HepG2 (cell line): ENCODE results near the gene NAGS. TPM values are rescaled to one million over a fixed set of nuclear protein-coding genes. Genes with fewer than 3 reads are reported as not detected.

ENCODE experiments used
- ATAC-seq: fragments of 200-7000 bp; cut with Tn5 transposase; 3 replicates; pipeline ENCODE4 v1.9.1; 2020; ENCODE audit warnings: mild to moderate bottlenecking, moderate library complexity
- BruUV-seq: library from RNA; stranded (reverse); fragments of 400-500 nt; replicated peaks from 2 replicates; lab custom pipeline; 2021; lab: Mats Ljungman, UMichigan
- CTCF ChIA-PET: fragments of 300-600 bp; formaldehyde crosslinking; extraction: SDS; loops from one replicate; lab custom pipeline; 2021; ENCODE audit warnings: low total read pairs, inconsistent platforms, low intra/inter-chr PET ratio; lab: Yijun Ruan, JAX
- POLR2A ChIA-PET: fragments of 350-600 bp; sonication (Branson Sonifier 250); formaldehyde crosslinking; loops from one replicate; lab custom pipeline; 2020; ENCODE audit warnings: antibody characterized with exemption, inconsistent platforms; lab: Yijun Ruan, JAX
- DNase-seq: peaks from one replicate; pipeline ENCODE4 v3.0.0-alpha.2; 2015; ENCODE audit warnings: low spot score
- FAIRE-seq: peaks from 3 replicates; lab custom pipeline; 2011; peaks lifted over from hg19 to GRCh38; lab: Jason Lieb, UNC
- H2AFZ ChIP-seq: one replicate; pipeline ENCODE4 v1.6.1; 2011; ENCODE audit warnings: low read length, inconsistent platforms
- H3K27ac ChIP-seq: fragments of 300-600 bp; 3 replicates; pipeline ENCODE4 v1.8.0; 2011; ENCODE audit warnings: mixed run types, mild to moderate bottlenecking, mixed read lengths, low read length, inconsistent platforms; ENCODE audit not compliant: insufficient read depth; ENCODE audit errors: extremely low read length
- H3K27me3 ChIP-seq, 2 experiments: fragments of 200-600 bp in 1 of 2; 2 replicates in 1 of 2; 3 replicates in 1 of 2; pipeline versions ENCODE4 v1.6.0 to v1.8.0; 2011; ENCODE audit warnings: low read length in 2 of 2, mild to moderate bottlenecking in 2 of 2, moderate library complexity in 2 of 2, inconsistent platforms in 1 of 2; ENCODE audit not compliant: insufficient read depth in 2 of 2, control insufficient read depth in 1 of 2
- H3K36me3 ChIP-seq, 2 experiments: fragments of 200-600 bp in 1 of 2; replicated peaks in 1 of 2; 2 replicates in 1 of 2; 3 replicates in 1 of 2; pipeline versions ENCODE4 v1.5.1 to v1.8.0; 2011; ENCODE audit warnings: low read length in 2 of 2, inconsistent platforms in 1 of 2; ENCODE audit not compliant: insufficient read depth in 2 of 2, control insufficient read depth in 1 of 2
- H3K4me1 ChIP-seq: 2 replicates; pipeline ENCODE4 v1.5.1; 2012; ENCODE audit warnings: low read length, inconsistent platforms; ENCODE audit not compliant: insufficient read depth
- H3K4me2 ChIP-seq: 2 replicates; pipeline ENCODE4 v1.6.0; 2011; ENCODE audit warnings: low read depth, low read length, inconsistent platforms
- H3K4me3 ChIP-seq, 3 experiments: fragments of 200-600 bp in 1 of 3; sonication (generic), shearing (Covaris generic) in 1 of 3; replicated peaks in 1 of 3; 2 replicates each; pipeline ENCODE4 v1.5.1; 2011 to 2016; ENCODE audit warnings: low read length in 3 of 3, inconsistent platforms in 2 of 3, low read depth in 2 of 3, mild to moderate bottlenecking in 2 of 3, control low read depth in 1 of 3, mixed read lengths in 1 of 3; ENCODE audit not compliant: insufficient read depth in 1 of 3
- H3K79me2 ChIP-seq: one replicate; pipeline ENCODE4 v1.6.1; 2011; ENCODE audit warnings: low read length, inconsistent platforms; ENCODE audit not compliant: insufficient read depth
- H3K9ac ChIP-seq: 2 replicates; pipeline ENCODE4 v1.6.0; 2011; ENCODE audit warnings: mild to moderate bottlenecking, low read depth, low read length, inconsistent platforms; ENCODE audit not compliant: insufficient read depth
- H3K9me3 ChIP-seq: 2 replicates; pipeline ENCODE4 v1.5.1; 2012; ENCODE audit warnings: mild to moderate bottlenecking, low read length
- H4K20me1 ChIP-seq: 2 replicates; pipeline ENCODE4 v1.6.0; 2011; ENCODE audit warnings: inconsistent platforms, mild to moderate bottlenecking, low read length, moderate library complexity; ENCODE audit not compliant: insufficient read depth
- BORCS8-MEF2B ChIP-seq: sonication (generic); formaldehyde crosslinking; IDR thresholded peaks from 2 replicates; pipeline ENCODE4 v1.8.0; 2022; ENCODE audit warnings: mild to moderate bottlenecking, missing genetic modification reagents
- KLF12 ChIP-seq: sonication (generic); formaldehyde crosslinking; IDR thresholded peaks from 2 replicates; pipeline ENCODE4 v1.4.0; 2020; ENCODE audit warnings: missing genetic modification reagents, borderline replicate concordance
- PITX1 ChIP-seq: sonication (generic); formaldehyde crosslinking; IDR thresholded peaks from 2 replicates; pipeline ENCODE4 v1.5.1; 2020; ENCODE audit warnings: mild to moderate bottlenecking, missing genetic modification reagents
- PRMT3 ChIP-seq: sonication (generic); formaldehyde crosslinking; IDR thresholded peaks from 2 replicates; pipeline ENCODE4 v1.8.1; 2022; ENCODE audit warnings: low read depth, mild to moderate bottlenecking, moderate library complexity, missing genetic modification reagents, borderline replicate concordance
- RBFOX2 ChIP-seq: fragments of 200-400 bp; formaldehyde crosslinking; IDR thresholded peaks from 2 replicates; pipeline ENCODE4 v1.6.1; 2017; ENCODE audit warnings: low read depth, mild to moderate bottlenecking, low read length
- RCOR2 ChIP-seq: IDR thresholded peaks from 2 replicates; pipeline ENCODE4 v1.6.1; 2016; ENCODE audit warnings: missing biosample characterization, missing genetic modification reagents
- SP1 ChIP-seq, 2 experiments: fragments of 450-650 bp in 1 of 2; sonication (generic) in 1 of 2; formaldehyde crosslinking in 1 of 2; IDR thresholded peaks; 2 replicates each; pipeline versions ENCODE4 v1.4.0 to v1.6.1; 2016 to 2020; ENCODE audit warnings: missing genetic modification reagents in 1 of 2
- ZBTB38 ChIP-seq: sonication (generic); formaldehyde crosslinking; IDR thresholded peaks from 2 replicates; pipeline ENCODE4 v1.5.1; 2020; ENCODE audit warnings: mild to moderate bottlenecking, missing genetic modification reagents
- ZKSCAN5 ChIP-seq: sonication (generic); formaldehyde crosslinking; IDR thresholded peaks from 2 replicates; pipeline ENCODE4 v1.5.1; 2020; ENCODE audit warnings: mild to moderate bottlenecking, missing genetic modification reagents
- ZNF225 ChIP-seq: sonication (generic); formaldehyde crosslinking; IDR thresholded peaks from 2 replicates; pipeline ENCODE4 v1.4.0; 2020; ENCODE audit warnings: mild to moderate bottlenecking, missing genetic modification reagents
- ZNF326 ChIP-seq: sonication (generic); formaldehyde crosslinking; IDR thresholded peaks from 2 replicates; pipeline ENCODE4 v1.4.0; 2020; ENCODE audit warnings: missing genetic modification reagents, borderline replicate concordance
- WGBS: methylation state at CpG from one replicate; pipeline ENCODE4 v1.1.6; 2017; ENCODE audit warnings: low lambda C conversion rate; 5-methylcytosine and 5-hydroxymethylcytosine counted together
- in situ Hi-C: cut with HindIII; loops from 2 replicates; pipeline ENCODE4 v1.10.0; 2017; ENCODE audit warnings: low pct_unique_long_range_greater_than_20kb; ENCODE audit not compliant: extremely low pct_ligation_motif_present
- intact Hi-C: fragments of 100-400 bp; cut with micrococcal nuclease; formaldehyde crosslinking; loops from one replicate; pipeline ENCODE4 v1.10.0; 2022; ENCODE audit not compliant: unreplicated experiment
- polyA plus RNA-seq, 8 experiments: library from polyadenylated mRNA; depleted of rRNA in 3 of 8; stranded (reverse) in 7 of 8; unstranded in 1 of 8; fragments of >200 nt; fragmentation: Illumina TruSeq in 4 of 8; extraction: Trizol in 4 of 8; gene quantifications; 2 replicates each; pipeline versions ENCODE4 v1.2.1 to v1.2.3, GENCODE V29; 2011 to 2016; ENCODE audit warnings: low read depth in 4 of 8, missing spikeins in 1 of 8, mixed read lengths in 1 of 8; ENCODE audit not compliant: insufficient read depth in 1 of 8
- total RNA-seq, 5 experiments: library from RNA; depleted of rRNA; stranded (reverse); fragments of >200 nt; fragmentation: Illumina TruSeq; extraction: Trizol; gene quantifications; 2 replicates each; pipeline ENCODE4 v1.2.3, GENCODE V29; 2016; ENCODE audit warnings: low read depth in 1 of 5
- TF ChIP-seq, protein P1 (sequence below): sonication (generic); formaldehyde crosslinking; IDR thresholded peaks from 2 replicates; pipeline ENCODE4 v1.5.1; 2020; ENCODE audit warnings: missing genetic modification reagents, mild to moderate bottlenecking, borderline replicate concordance
- TF ChIP-seq, protein P2 (sequence below): sonication (generic); formaldehyde crosslinking; IDR thresholded peaks from 2 replicates; pipeline ENCODE4 v1.9.0; 2022; ENCODE audit warnings: missing genetic modification reagents, mild to moderate bottlenecking, borderline replicate concordance
- TF ChIP-seq, protein P3 (sequence below): sonication (generic); formaldehyde crosslinking; IDR thresholded peaks from 2 replicates; pipeline ENCODE4 v1.5.0; 2020; ENCODE audit warnings: mild to moderate bottlenecking, missing genetic modification reagents, moderate library complexity

The NAGS gene
- total and polyA plus RNA-seq, 2 of the 13 experiments (the other 11 are each of a cell fraction or from before 2014, with no cell fraction given), result 4.3 to 5.1 TPM

DNA sequence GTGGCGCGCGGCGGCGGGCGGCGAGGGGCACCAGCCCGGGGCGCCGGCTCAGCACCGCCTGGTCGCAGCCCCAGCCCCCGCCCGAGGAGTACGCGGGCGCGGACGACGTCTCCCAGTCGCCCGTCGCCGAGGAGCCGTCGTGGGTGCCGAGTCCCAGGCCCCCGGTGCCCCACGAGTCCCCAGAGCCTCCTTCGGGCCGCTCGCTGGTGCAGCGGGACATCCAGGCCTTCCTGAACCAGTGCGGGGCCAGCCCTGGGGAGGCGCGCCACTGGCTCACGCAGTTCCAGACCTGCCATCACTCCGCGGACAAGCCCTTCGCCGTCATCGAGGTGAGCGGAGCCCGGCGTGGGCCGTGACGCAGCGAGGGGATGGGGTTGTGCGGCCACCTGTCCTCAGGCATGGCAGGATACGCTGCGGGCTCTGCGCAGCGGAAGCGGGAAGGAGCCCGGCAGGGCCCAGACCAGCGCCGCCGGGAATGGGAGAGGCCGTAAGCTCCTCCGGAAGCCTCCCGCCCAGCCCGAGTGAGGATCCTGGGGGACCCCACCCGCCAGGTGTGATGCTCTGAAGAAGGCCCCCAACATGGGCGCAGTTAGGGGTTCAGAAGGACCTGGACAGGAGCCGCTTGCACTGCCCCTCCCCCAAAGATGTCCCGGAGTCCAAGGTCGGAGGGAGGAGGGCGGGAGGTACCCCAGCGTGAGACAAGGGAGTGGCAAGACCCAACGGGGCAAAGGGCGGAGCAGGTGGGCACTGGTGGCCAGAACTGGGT lies 522 bp downstream of the NAGS start (continued):
- no peak for TF ChIP-seq SP1 (IDR thresholded peaks at IDR 0.05)
- TF ChIP-seq SP1 (CRISPR knock-in tag; IDR thresholded peaks at IDR 0.05), result no peak
- TF ChIP-seq, protein P1, sequence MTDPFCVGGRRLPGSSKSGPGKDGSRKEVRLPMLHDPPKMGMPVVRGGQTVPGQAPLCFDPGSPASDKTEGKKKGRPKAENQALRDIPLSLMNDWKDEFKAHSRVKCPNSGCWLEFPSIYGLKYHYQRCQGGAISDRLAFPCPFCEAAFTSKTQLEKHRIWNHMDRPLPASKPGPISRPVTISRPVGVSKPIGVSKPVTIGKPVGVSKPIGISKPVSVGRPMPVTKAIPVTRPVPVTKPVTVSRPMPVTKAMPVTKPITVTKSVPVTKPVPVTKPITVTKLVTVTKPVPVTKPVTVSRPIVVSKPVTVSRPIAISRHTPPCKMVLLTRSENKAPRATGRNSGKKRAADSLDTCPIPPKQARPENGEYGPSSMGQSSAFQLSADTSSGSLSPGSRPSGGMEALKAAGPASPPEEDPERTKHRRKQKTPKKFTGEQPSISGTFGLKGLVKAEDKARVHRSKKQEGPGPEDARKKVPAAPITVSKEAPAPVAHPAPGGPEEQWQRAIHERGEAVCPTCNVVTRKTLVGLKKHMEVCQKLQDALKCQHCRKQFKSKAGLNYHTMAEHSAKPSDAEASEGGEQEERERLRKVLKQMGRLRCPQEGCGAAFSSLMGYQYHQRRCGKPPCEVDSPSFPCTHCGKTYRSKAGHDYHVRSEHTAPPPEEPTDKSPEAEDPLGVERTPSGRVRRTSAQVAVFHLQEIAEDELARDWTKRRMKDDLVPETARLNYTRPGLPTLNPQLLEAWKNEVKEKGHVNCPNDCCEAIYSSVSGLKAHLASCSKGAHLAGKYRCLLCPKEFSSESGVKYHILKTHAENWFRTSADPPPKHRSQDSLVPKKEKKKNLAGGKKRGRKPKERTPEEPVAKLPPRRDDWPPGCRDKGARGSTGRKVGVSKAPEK, result 0 out of 2 replicates have a peak, but pooled peaks have one; percentile 12
- peak; percentile 38 for TF ChIP-seq KLF12
- peak; percentile 37; the same call in 1 of the 2 replicates for TF ChIP-seq ZNF225 (CRISPR knock-in tag)
- TF ChIP-seq RCOR2 (CRISPR knock-in tag), result no peak
- peak; percentile 53 for TF ChIP-seq BORCS8-MEF2B (CRISPR knock-in tag)

DNA sequence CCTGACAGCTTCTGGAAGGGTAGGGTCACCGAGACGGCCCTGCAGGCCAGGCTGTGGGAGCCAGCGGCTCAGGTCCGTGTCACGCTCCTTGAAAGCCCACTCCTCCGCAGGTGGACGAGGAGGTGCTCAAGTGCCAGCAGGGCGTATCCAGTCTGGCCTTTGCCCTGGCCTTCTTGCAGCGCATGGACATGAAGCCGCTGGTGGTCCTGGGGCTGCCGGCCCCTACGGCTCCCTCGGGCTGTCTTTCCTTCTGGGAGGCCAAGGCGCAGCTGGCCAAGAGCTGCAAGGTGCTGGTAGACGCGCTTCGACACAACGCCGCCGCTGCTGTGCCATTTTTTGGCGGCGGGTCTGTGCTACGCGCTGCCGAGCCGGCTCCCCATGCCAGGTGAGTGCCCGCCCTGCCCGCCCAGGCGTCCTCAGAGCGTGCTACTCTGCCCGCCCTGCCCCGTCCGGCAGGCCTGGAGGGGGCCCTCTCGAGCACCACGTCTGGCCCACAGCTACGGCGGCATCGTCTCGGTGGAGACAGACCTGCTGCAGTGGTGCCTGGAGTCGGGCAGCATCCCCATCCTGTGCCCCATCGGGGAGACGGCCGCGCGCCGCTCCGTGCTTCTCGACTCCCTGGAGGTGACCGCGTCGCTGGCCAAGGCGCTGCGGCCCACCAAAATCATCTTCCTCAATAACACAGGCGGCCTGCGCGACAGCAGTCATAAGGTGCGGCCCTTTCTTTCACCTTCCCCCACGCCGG lies 1.3 kb downstream of the NAGS start:
- Histone ChIP-seq H3K27me3 (no peaks in the 10 kb centered on the region), H3K4me1 (peaks cover 51% of the 10 kb centered on the region), H3K36me3 (peaks cover 0 to 12% of the 10 kb centered on the region in 2 experiments; a peak in 2 of 5 replicates), H3K9ac (peak overlapping the region; percentile 71; the same call in 1 of the 2 replicates), H3K4me3 (peak overlapping the region; percentile 52 to 80 (median 56)), H2AFZ (no peak overlapping the region), H4K20me1 (no peaks in the 10 kb centered on the region), H3K27ac (no peak overlapping the region), H3K9me3 (no peaks in the 10 kb centered on the region), H3K79me2 (no peaks in the 10 kb centered on the region), H3K4me2 (peak overlapping the region; percentile 88)
- DNase-seq (no peak), FAIRE-seq (no peak), ATAC-seq (no peak)
- BruUV-seq, result no TSS peak
- ChIA-PET POLR2A (interaction anchor here (4.5 kb wide), 1 partner anchor 9 kb away, joined by 39 read pairs; the partner anchor contains the start of gene TMEM101), CTCF (no interaction called here)
- intact Hi-C loops, result no loop called here
- in situ Hi-C loops, result no loop called here
- 95% methylated on average over 51 of the region's 59 CpGs for WGBS
- TF ChIP-seq ZKSCAN5 (CRISPR knock-in tag) (no peak), PRMT3 (CRISPR knock-in tag) (0 out of 2 replicates have a peak, but pooled peaks have one; percentile 51), RBFOX2 (peak; percentile 59; the same call in 1 of the 2 replicates), ZBTB38 (CRISPR knock-in tag) (peak; percentile 85; the same call in 1 of the 2 replicates), PITX1 (CRISPR knock-in tag) (peak; percentile 49; the same call in 1 of the 2 replicates), ZNF326 (0 out of 2 replicates have a peak, but pooled peaks have one; percentile 45)
- TF ChIP-seq, protein P2, sequence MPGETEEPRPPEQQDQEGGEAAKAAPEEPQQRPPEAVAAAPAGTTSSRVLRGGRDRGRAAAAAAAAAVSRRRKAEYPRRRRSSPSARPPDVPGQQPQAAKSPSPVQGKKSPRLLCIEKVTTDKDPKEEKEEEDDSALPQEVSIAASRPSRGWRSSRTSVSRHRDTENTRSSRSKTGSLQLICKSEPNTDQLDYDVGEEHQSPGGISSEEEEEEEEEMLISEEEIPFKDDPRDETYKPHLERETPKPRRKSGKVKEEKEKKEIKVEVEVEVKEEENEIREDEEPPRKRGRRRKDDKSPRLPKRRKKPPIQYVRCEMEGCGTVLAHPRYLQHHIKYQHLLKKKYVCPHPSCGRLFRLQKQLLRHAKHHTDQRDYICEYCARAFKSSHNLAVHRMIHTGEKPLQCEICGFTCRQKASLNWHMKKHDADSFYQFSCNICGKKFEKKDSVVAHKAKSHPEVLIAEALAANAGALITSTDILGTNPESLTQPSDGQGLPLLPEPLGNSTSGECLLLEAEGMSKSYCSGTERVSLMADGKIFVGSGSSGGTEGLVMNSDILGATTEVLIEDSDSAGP (CRISPR knock-in tag), result peak; percentile 49; the same call in 1 of the 2 replicates
- TF ChIP-seq, protein P3, sequence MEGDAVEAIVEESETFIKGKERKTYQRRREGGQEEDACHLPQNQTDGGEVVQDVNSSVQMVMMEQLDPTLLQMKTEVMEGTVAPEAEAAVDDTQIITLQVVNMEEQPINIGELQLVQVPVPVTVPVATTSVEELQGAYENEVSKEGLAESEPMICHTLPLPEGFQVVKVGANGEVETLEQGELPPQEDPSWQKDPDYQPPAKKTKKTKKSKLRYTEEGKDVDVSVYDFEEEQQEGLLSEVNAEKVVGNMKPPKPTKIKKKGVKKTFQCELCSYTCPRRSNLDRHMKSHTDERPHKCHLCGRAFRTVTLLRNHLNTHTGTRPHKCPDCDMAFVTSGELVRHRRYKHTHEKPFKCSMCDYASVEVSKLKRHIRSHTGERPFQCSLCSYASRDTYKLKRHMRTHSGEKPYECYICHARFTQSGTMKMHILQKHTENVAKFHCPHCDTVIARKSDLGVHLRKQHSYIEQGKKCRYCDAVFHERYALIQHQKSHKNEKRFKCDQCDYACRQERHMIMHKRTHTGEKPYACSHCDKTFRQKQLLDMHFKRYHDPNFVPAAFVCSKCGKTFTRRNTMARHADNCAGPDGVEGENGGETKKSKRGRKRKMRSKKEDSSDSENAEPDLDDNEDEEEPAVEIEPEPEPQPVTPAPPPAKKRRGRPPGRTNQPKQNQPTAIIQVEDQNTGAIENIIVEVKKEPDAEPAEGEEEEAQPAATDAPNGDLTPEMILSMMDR, result peak; percentile 34
